Measurements from ENCODE around the gene B3GALT4.

Gene B3GALT4

GRCh38 chr6:33271468-33272274 is 5.3 kb upstream of the B3GALT4 start, which contains the start of the genes RPS18 and VPS52:
TSS of gene RPS18 (plus strand) at chr6:33272075. CDS start at chr6:33272120, 45 bp downstream.
TSS of gene VPS52 (minus strand) at chr6:33271876. CDS start at chr6:33271675, 201 bp downstream.
- ATAC-seq, result peak; percentile 83
- TF ChIP-seq ZC3H10 (CRISPR knock-in tag; IDR thresholded peaks at IDR 0.05) (no peak), ZNF8 (CRISPR knock-in tag; IDR thresholded peaks at IDR 0.05) (no peak), TCF4 (CRISPR knock-in tag; IDR thresholded peaks at IDR 0.05; ENCODE audit: borderline replicate concordance) (no peak), ZFP3 (CRISPR knock-in tag; IDR thresholded peaks at IDR 0.05) (no peak), RARB (CRISPR knock-in tag; IDR thresholded peaks at IDR 0.05) (no peak), ZNF70 (CRISPR knock-in tag; IDR thresholded peaks at IDR 0.05) (peak; percentile 76), CSDC2 (CRISPR knock-in tag; IDR thresholded peaks at IDR 0.05) (0 out of 2 replicates have a peak, but pooled peaks have one; percentile 22), POU6F1 (CRISPR knock-in tag; IDR thresholded peaks at IDR 0.05; ENCODE audit: borderline replicate concordance, low read depth) (peak; percentile 12; the same call in 1 of the 2 replicates), BACH2 (CRISPR knock-in tag; IDR thresholded peaks at IDR 0.05; ENCODE audit: borderline replicate concordance) (no peak), OSR1 (CRISPR knock-in tag; IDR thresholded peaks at IDR 0.05) (no peak), TOX (CRISPR knock-in tag; IDR thresholded peaks at IDR 0.05; ENCODE audit: borderline replicate concordance) (no peak), GLIS3 (CRISPR knock-in tag; IDR thresholded peaks at IDR 0.05) (peak; percentile 57; the same call in 1 of the 2 replicates), CREB5 (CRISPR knock-in tag; IDR thresholded peaks at IDR 0.05; ENCODE audit: low read depth) (no peak), TSHZ2 (CRISPR knock-in tag; IDR thresholded peaks at IDR 0.05) (peak; percentile 54; the same call in 1 of the 2 replicates), ZNF565 (CRISPR knock-in tag; conservative IDR thresholded peaks at IDR 0.05; ENCODE audit: low read depth) (no peak)

GRCh38 chr6:33272275-33273128 is 4.4 kb upstream of the B3GALT4 start:
- ATAC-seq, result peak; percentile 10
- TF ChIP-seq ZC3H10 (CRISPR knock-in tag; IDR thresholded peaks at IDR 0.05) (no peak), RARB (CRISPR knock-in tag; IDR thresholded peaks at IDR 0.05) (no peak), TCF4 (CRISPR knock-in tag; IDR thresholded peaks at IDR 0.05; ENCODE audit: borderline replicate concordance) (no peak), SNAI2 (CRISPR knock-in tag; IDR thresholded peaks at IDR 0.05) (no peak), CREB5 (CRISPR knock-in tag; IDR thresholded peaks at IDR 0.05; ENCODE audit: low read depth) (no peak), OSR1 (CRISPR knock-in tag; IDR thresholded peaks at IDR 0.05) (no peak), ARNTL (CRISPR knock-in tag; IDR thresholded peaks at IDR 0.05; ENCODE audit: borderline replicate concordance, low read depth) (no peak)

- no peak for ATAC-seq
- TF ChIP-seq ISL1 (CRISPR knock-in tag; IDR thresholded peaks at IDR 0.05) (no peak), TCF4 (CRISPR knock-in tag; IDR thresholded peaks at IDR 0.05; ENCODE audit: borderline replicate concordance) (no peak), POU6F1 (CRISPR knock-in tag; IDR thresholded peaks at IDR 0.05; ENCODE audit: borderline replicate concordance, low read depth) (no peak), TSHZ2 (CRISPR knock-in tag; IDR thresholded peaks at IDR 0.05) (no peak), ZNF8 (CRISPR knock-in tag; IDR thresholded peaks at IDR 0.05) (no peak), ARNTL (CRISPR knock-in tag; IDR thresholded peaks at IDR 0.05; ENCODE audit: borderline replicate concordance, low read depth) (no peak), RARB (CRISPR knock-in tag; IDR thresholded peaks at IDR 0.05) (no peak), SNAI2 (CRISPR knock-in tag; IDR thresholded peaks at IDR 0.05) (no peak), ZFP3 (CRISPR knock-in tag; IDR thresholded peaks at IDR 0.05) (no peak), GLIS3 (CRISPR knock-in tag; IDR thresholded peaks at IDR 0.05) (no peak), ZFP30 (CRISPR knock-in tag; IDR thresholded peaks at IDR 0.05) (no peak), ZNF70 (CRISPR knock-in tag; IDR thresholded peaks at IDR 0.05) (no peak), PPARA (CRISPR knock-in tag; IDR thresholded peaks at IDR 0.05; ENCODE audit: borderline replicate concordance) (no peak)
Measured at GRCh38 chr6:33273129-33273923, 3.6 kb upstream of the B3GALT4 start.
